ENCODE measurements around the gene CCDC93. TPM values are rescaled to one million over a fixed set of nuclear protein-coding genes. Genes with fewer than 3 reads are reported as not detected.

CCDC93 gene
- total RNA-seq = 10 to 100 TPM; 47.8 to 55.3 (median 50.5) TPM
- 40.1 TPM for total RNA-seq (2013)
- 73.7 to 162 (median 110) reads per million in 29 experiments for total RNA-seq

DNA sequence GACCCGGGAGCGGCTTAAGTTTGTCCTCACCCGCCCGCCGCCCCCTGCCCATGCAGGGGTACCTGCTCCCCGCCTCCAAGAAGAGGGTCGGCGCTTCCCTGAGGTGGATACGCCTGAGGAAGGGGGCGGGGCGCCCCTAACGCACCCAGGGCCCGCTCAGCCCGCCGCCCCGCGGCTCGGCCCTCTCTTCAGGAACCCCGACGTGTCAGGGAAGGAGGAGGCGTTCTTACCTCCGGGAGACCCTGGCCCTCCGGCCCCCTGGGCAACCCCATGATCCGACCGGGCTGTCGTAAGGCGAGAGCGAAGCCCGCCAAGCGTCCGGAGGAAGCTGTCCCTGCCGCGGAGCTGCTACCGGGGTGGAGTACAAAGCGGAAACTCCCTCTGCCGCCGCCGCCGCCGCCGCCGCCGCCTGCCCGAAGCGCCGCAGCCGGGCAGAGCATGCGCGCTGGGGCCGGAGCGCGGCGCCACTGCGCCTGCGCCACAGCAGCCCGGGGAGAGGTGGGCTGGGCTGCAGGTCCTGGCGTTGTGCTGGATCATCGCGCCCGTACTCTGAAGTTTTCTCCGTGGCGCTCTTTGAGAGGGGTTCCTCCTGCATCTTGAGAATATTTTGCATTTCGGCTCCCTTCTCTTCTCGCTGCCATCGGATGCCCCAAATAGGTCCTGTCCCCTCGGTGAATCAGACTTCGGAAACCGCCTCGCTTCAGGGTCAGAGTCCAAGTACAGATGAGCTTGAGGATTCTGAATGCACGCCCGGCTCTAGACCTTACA, at the start of gene CCDC93:
TSS of gene CCDC93 (minus strand) at position 347 of the 768 bp plus-strand sequence. CDS start at position 272, 75 bp downstream.
- Mint-ChIP-seq H3K9me3 (no peaks in the 10 kb centered on the region), H3K36me3 (no peaks in the 10 kb centered on the region), H3K4me3 (peak within 1 kb of the TSS; percentile 90 to 94 (median 91)), H3K27ac (peak within 1 kb of the TSS; percentile 84 to 92), H3K27me3 (peaks cover 2 to 5% of the 10 kb centered on the region in 2 donors), H3K4me1 (peaks cover 46 to 49% (median 48%) of the 10 kb centered on the region in 3 donors)
- ChIA-PET CTCF (interaction anchor here (0.6 to 5.6 kb wide), 8 partner anchors 10 to 200 kb away, joined by 3 to 77 read pairs (median 6); partner anchors contain the start of gene DDX18 (in 1 of the 2)), POLR2A (interaction anchor here (0.5 to 1.5 kb wide), 8 partner anchors 9 to 1664 kb away, joined by 3 to 10 read pairs (median 4); partner anchors contain the start of gene DDX18 (in 2 of the 2))
- peak within 1 kb of the TSS; percentile 84 for H3K27ac ChIP-seq (ENCODE audit: low read length)
- peak within 1 kb of the TSS; percentile 86 to 99 for H3K4me3 ChIP-seq (ENCODE audit: control insufficient read depth in 1 of 2, extremely low read depth in 1 of 2, low read length in 1 of 2)
- peak; percentile 69 to 95 (median 84) for DNase-seq
- H3K4me1 ChIP-seq (ENCODE audit: control insufficient read depth in 1 of 2, extremely low read depth in 1 of 2, insufficient read depth in 2 of 2, low read length in 2 of 2) = peaks cover 11 to 23% of the 10 kb centered on the region in 2 experiments
- H3K36me3 ChIP-seq (ENCODE audit: control insufficient read depth in 2 of 2, extremely low read depth in 1 of 2, insufficient read depth in 1 of 2, low read length in 1 of 2) = no peaks in the 10 kb centered on the region
- H3K9me3 ChIP-seq = no peaks in the 10 kb centered on the region
- peak; percentile 89 to 90 (median 89) for ATAC-seq (replicated peaks in 1 of 4)
- no peaks in the 10 kb centered on the region for H3K27me3 ChIP-seq (replicated peaks in 1 of 2; ENCODE audit: control insufficient read depth in 2 of 2, extremely low read depth in 1 of 2, insufficient read depth in 2 of 2, low read length in 1 of 2)
- WGBS (ENCODE audit: insufficient coverage) = under 1% methylated on average over 71 of the region's 71 CpGs

- no CpG with 5 or more reads among the region's 2 CpGs for WGBS (ENCODE audit: insufficient coverage)
- Histone ChIP-seq H3K4me3 (ENCODE audit: control insufficient read depth in 1 of 2, extremely low read depth in 1 of 2, low read length in 1 of 2) (no peak overlapping the region), H3K27ac (ENCODE audit: low read length) (no peak overlapping the region), H3K27me3 (replicated peaks in 1 of 2; ENCODE audit: control insufficient read depth in 2 of 2, extremely low read depth in 1 of 2, insufficient read depth in 2 of 2, low read length in 1 of 2) (peaks cover 0 to 4% of the 10 kb centered on the region in 2 experiments), H3K4me1 (ENCODE audit: control insufficient read depth in 1 of 2, extremely low read depth in 1 of 2, insufficient read depth in 2 of 2, low read length in 2 of 2) (peaks cover 0 to 10% of the 10 kb centered on the region in 2 experiments), H3K36me3 (ENCODE audit: control insufficient read depth in 2 of 2, extremely low read depth in 1 of 2, insufficient read depth in 1 of 2, low read length in 1 of 2) (no peaks in the 10 kb centered on the region), H3K9me3 (no peaks in the 10 kb centered on the region)
- no peak overlapping the region for H3K4me3 Mint-ChIP-seq
- CTCF ChIA-PET = interaction anchor here (0.7 to 2.6 kb wide), 2 partner anchors 10 to 15 kb away, joined by 3 to 9 read pairs; no protein-coding TSS in a partner anchor
- peaks cover 23 to 26% of the 10 kb centered on the region in 2 donors for H3K27me3 Mint-ChIP-seq
- DNase-seq (no peak), ATAC-seq (replicated peaks in 1 of 4) (no peak)
- H3K9me3 Mint-ChIP-seq = no peaks in the 10 kb centered on the region
- no peaks in the 10 kb centered on the region for H3K36me3 Mint-ChIP-seq
- POLR2A ChIA-PET = no interaction called here
- peaks cover 5 to 7% (median 6%) of the 10 kb centered on the region in 3 donors for H3K4me1 Mint-ChIP-seq
- no peak overlapping the region for H3K27ac Mint-ChIP-seq
Measured at GRCh38 chr2:118062669-118063068, 48.8 kb upstream of the CCDC93 start.

- H3K27me3 Mint-ChIP-seq = peaks cover 28 to 29% of the 10 kb centered on the region in 2 donors
- peaks cover 5 to 7% (median 6%) of the 10 kb centered on the region in 3 donors for H3K4me1 Mint-ChIP-seq
- Histone ChIP-seq H3K4me3 (ENCODE audit: control insufficient read depth in 1 of 2, extremely low read depth in 1 of 2, low read length in 1 of 2) (no peak overlapping the region), H3K27me3 (replicated peaks in 1 of 2; ENCODE audit: control insufficient read depth in 2 of 2, extremely low read depth in 1 of 2, insufficient read depth in 2 of 2, low read length in 1 of 2) (peaks cover 0 to 4% of the 10 kb centered on the region in 2 experiments), H3K9me3 (no peaks in the 10 kb centered on the region), H3K4me1 (ENCODE audit: control insufficient read depth in 1 of 2, extremely low read depth in 1 of 2, insufficient read depth in 2 of 2, low read length in 2 of 2) (peaks cover 0 to 10% of the 10 kb centered on the region in 2 experiments), H3K27ac (ENCODE audit: low read length) (no peak overlapping the region), H3K36me3 (ENCODE audit: control insufficient read depth in 2 of 2, extremely low read depth in 1 of 2, insufficient read depth in 1 of 2, low read length in 1 of 2) (no peaks in the 10 kb centered on the region)
- no peaks in the 10 kb centered on the region for H3K36me3 Mint-ChIP-seq
- DNase-seq (no peak), ATAC-seq (replicated peaks in 1 of 4) (no peak)
- H3K4me3 Mint-ChIP-seq = no peak overlapping the region
- H3K27ac Mint-ChIP-seq = no peak overlapping the region
- CTCF ChIA-PET = interaction anchor here (0.6 to 2.6 kb wide), 3 partner anchors 10 to 771 kb away, joined by 3 to 9 read pairs (median 4); no protein-coding TSS in a partner anchor
- H3K9me3 Mint-ChIP-seq = no peaks in the 10 kb centered on the region
- POLR2A ChIA-PET = no interaction called here
Measured at GRCh38 chr2:118062048-118062447, 48.2 kb upstream of the CCDC93 start.

GRCh38 chr2:118061135-118061955, 47.5 kb upstream of the CCDC93 start:
- Histone ChIP-seq H3K27me3 (replicated peaks in 1 of 2; ENCODE audit: control insufficient read depth in 2 of 2, extremely low read depth in 1 of 2, insufficient read depth in 2 of 2, low read length in 1 of 2) (peaks cover 0 to 4% of the 10 kb centered on the region in 2 experiments), H3K27ac (ENCODE audit: low read length) (no peak overlapping the region), H3K4me1 (ENCODE audit: control insufficient read depth in 1 of 2, extremely low read depth in 1 of 2, insufficient read depth in 2 of 2, low read length in 2 of 2) (peaks cover 0 to 10% of the 10 kb centered on the region in 2 experiments), H3K36me3 (ENCODE audit: control insufficient read depth in 2 of 2, extremely low read depth in 1 of 2, insufficient read depth in 1 of 2, low read length in 1 of 2) (no peaks in the 10 kb centered on the region), H3K9me3 (no peaks in the 10 kb centered on the region), H3K4me3 (ENCODE audit: control insufficient read depth in 1 of 2, extremely low read depth in 1 of 2, low read length in 1 of 2) (no peak overlapping the region)
- ATAC-seq (replicated peaks in 1 of 4) (no peak), DNase-seq (peak in 1 of 35 experiments; percentile 5)
- WGBS (ENCODE audit: insufficient coverage) = 68% methylated on average over 3 of the region's 4 CpGs
- ChIA-PET POLR2A (no interaction called here), CTCF (interaction anchor here (0.6 to 2.6 kb wide), 5 partner anchors 14 to 771 kb away, joined by 3 to 9 read pairs (median 4); no protein-coding TSS in a partner anchor)
- peaks cover 28 to 30% of the 10 kb centered on the region in 2 donors for H3K27me3 Mint-ChIP-seq
- H3K4me1 Mint-ChIP-seq = peaks cover 5 to 7% (median 6%) of the 10 kb centered on the region in 3 donors
- no peak overlapping the region for H3K4me3 Mint-ChIP-seq
- no peaks in the 10 kb centered on the region for H3K9me3 Mint-ChIP-seq
- H3K27ac Mint-ChIP-seq = no peak overlapping the region
- no peaks in the 10 kb centered on the region for H3K36me3 Mint-ChIP-seq

GRCh38 chr2:118059919-118060478, 46.1 kb upstream of the CCDC93 start:
- H3K4me3 ChIP-seq (ENCODE audit: control insufficient read depth in 1 of 2, extremely low read depth in 1 of 2, low read length in 1 of 2) = no peak overlapping the region
- H3K36me3 Mint-ChIP-seq = no peaks in the 10 kb centered on the region
- no peak for DNase-seq
- ChIA-PET POLR2A (no interaction called here), CTCF (interaction anchor here in 1 of 2 donors (0.6 to 1.6 kb wide), 2 partner anchors 13 to 28 kb away, joined by 3 to 9 read pairs; no protein-coding TSS in a partner anchor)
- H3K4me1 ChIP-seq (ENCODE audit: control insufficient read depth in 1 of 2, extremely low read depth in 1 of 2, insufficient read depth in 2 of 2, low read length in 2 of 2) = peaks cover 0 to 10% of the 10 kb centered on the region in 2 experiments
- no peak overlapping the region for H3K4me3 Mint-ChIP-seq
- H3K9me3 Mint-ChIP-seq = no peaks in the 10 kb centered on the region
- no peak overlapping the region for H3K27ac Mint-ChIP-seq
- H3K9me3 ChIP-seq = no peaks in the 10 kb centered on the region
- H3K27ac ChIP-seq (ENCODE audit: low read length) = no peak overlapping the region
- WGBS (ENCODE audit: insufficient coverage) = 0% methylated on average over 2 of the region's 4 CpGs
- H3K27me3 ChIP-seq (replicated peaks in 1 of 2; ENCODE audit: control insufficient read depth in 2 of 2, extremely low read depth in 1 of 2, insufficient read depth in 2 of 2, low read length in 1 of 2) = peaks cover 0 to 11% of the 10 kb centered on the region in 2 experiments
- no peaks in the 10 kb centered on the region for H3K36me3 ChIP-seq (ENCODE audit: control insufficient read depth in 2 of 2, extremely low read depth in 1 of 2, insufficient read depth in 1 of 2, low read length in 1 of 2)
- no peak for ATAC-seq (replicated peaks in 1 of 4)
- peaks cover 5 to 9% (median 6%) of the 10 kb centered on the region in 3 donors for H3K4me1 Mint-ChIP-seq
- peaks cover 26 to 39% of the 10 kb centered on the region in 2 donors for H3K27me3 Mint-ChIP-seq

Data from T-cell (primary cell).